ENCODE measurements around the gene DNAJC17.

DNAJC17 gene

GRCh38 chr15:40807028-40807887 is at the start of gene DNAJC17, which contains the start of gene ZFYVE19:
TSS of gene DNAJC17 (minus strand) at chr15:40807473. CDS start at chr15:40807446, 27 bp downstream.
TSS of gene ZFYVE19 (plus strand) at chr15:40807089. CDS start at chr15:40807590, 501 bp downstream.
- DNase-seq (ENCODE audit: low read depth) = peak; percentile 97
- no peak for TF ChIP-seq CTCF (IDR thresholded peaks at IDR 0.05; ENCODE audit: low read depth, low read length, missing control alignments)
- H3K4me3 ChIP-seq (ENCODE audit: low read depth, low read length) = peak within 1 kb of the TSS; percentile 86
- in situ Hi-C loops (cut with HindIII; ENCODE audit: low sequenced_read_pairs) = no loop called here

GRCh38 chr15:40856746-40857145 is 49.5 kb upstream of the DNAJC17 start:
- in situ Hi-C loops (cut with HindIII; ENCODE audit: low sequenced_read_pairs) = no loop called here
- no peak for TF ChIP-seq CTCF (IDR thresholded peaks at IDR 0.05; ENCODE audit: low read depth, low read length, missing control alignments)
- no peak for DNase-seq (ENCODE audit: low read depth)
- H3K4me3 ChIP-seq (ENCODE audit: low read depth, low read length) = no peak overlapping the region

- DNase-seq (ENCODE audit: low read depth) = no peak
- in situ Hi-C loops (cut with HindIII; ENCODE audit: low sequenced_read_pairs) = no loop called here
- no peak overlapping the region for H3K4me3 ChIP-seq (ENCODE audit: low read depth, low read length)
- TF ChIP-seq CTCF (IDR thresholded peaks at IDR 0.05; ENCODE audit: low read depth, low read length, missing control alignments) = no peak
Observed at GRCh38 chr15:40855706-40856234, 48.5 kb upstream of the DNAJC17 start.

GRCh38 chr15:40854161-40854560 is 46.9 kb upstream of the DNAJC17 start:
- in situ Hi-C loops (cut with HindIII; ENCODE audit: low sequenced_read_pairs) = no loop called here
- no peak for TF ChIP-seq CTCF (IDR thresholded peaks at IDR 0.05; ENCODE audit: low read depth, low read length, missing control alignments)
- no peak for DNase-seq (ENCODE audit: low read depth)
- H3K4me3 ChIP-seq (ENCODE audit: low read depth, low read length) = no peak overlapping the region

- H3K4me3 ChIP-seq (ENCODE audit: low read depth, low read length) = no peak overlapping the region
- TF ChIP-seq CTCF (IDR thresholded peaks at IDR 0.05; ENCODE audit: low read depth, low read length, missing control alignments) = no peak
- in situ Hi-C loops (cut with HindIII; ENCODE audit: low sequenced_read_pairs) = no loop called here
- no peak for DNase-seq (ENCODE audit: low read depth)
Observed at GRCh38 chr15:40853241-40853890, 46.1 kb upstream of the DNAJC17 start.

GRCh38 chr15:40852529-40852928 is 45.3 kb upstream of the DNAJC17 start:
- no peak for DNase-seq (ENCODE audit: low read depth)
- H3K4me3 ChIP-seq (ENCODE audit: low read depth, low read length) = no peak overlapping the region
- TF ChIP-seq CTCF (IDR thresholded peaks at IDR 0.05; ENCODE audit: low read depth, low read length, missing control alignments) = no peak

More at GRCh38 chr15:40852529-40852928, 45.3 kb upstream of the DNAJC17 start:
- in situ Hi-C loops (cut with HindIII; ENCODE audit: low sequenced_read_pairs) = no loop called here
